T-helper 1 cell treated with Interleukin-12 subunit alpha and Interleukin-12 subunit beta and Interleukin-4 antibody, amounts not matched to agents 30 ng/mL and 1 ng/mL, for 36 hours (primary cell): ENCODE data around the gene COL23A1. TPM values are rescaled to one million over a fixed set of nuclear protein-coding genes. Genes with fewer than 3 reads are reported as not detected.

Experiments
- intact Hi-C: fragments of 100-400 bp; cut with micrococcal nuclease; formaldehyde crosslinking; loops from one replicate; pipeline ENCODE4 v1.15.1; 2024
- total RNA-seq: library from RNA; stranded (reverse); gene quantifications from 2 replicates; pipeline ENCODE4 v1.2.3, GENCODE V29; 2022

The COL23A1 gene
- total RNA-seq, 1 donor from 2014 or later, result not detected

DNA sequence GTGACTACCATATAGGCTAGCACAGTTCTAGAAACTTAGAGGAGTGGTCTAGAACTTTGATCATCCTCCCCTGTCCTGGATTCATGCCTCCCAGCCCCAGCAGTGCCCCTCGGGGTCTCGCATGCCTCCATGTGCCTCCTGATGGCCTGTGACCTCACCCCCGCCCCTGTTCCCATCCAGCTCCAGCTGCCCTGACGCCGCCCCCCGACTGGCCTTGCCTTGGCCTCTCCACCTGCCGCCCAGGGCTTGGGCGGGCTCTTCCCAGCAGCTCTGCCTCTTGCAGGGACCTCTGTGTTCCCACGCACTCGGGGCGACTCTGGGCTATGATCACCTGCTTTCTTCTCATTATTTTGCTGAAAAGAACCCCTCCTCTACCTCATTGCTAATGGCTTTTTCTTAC, 242.2 kb downstream of the COL23A1 start:
- intact Hi-C loops, result no loop called here

DNA sequence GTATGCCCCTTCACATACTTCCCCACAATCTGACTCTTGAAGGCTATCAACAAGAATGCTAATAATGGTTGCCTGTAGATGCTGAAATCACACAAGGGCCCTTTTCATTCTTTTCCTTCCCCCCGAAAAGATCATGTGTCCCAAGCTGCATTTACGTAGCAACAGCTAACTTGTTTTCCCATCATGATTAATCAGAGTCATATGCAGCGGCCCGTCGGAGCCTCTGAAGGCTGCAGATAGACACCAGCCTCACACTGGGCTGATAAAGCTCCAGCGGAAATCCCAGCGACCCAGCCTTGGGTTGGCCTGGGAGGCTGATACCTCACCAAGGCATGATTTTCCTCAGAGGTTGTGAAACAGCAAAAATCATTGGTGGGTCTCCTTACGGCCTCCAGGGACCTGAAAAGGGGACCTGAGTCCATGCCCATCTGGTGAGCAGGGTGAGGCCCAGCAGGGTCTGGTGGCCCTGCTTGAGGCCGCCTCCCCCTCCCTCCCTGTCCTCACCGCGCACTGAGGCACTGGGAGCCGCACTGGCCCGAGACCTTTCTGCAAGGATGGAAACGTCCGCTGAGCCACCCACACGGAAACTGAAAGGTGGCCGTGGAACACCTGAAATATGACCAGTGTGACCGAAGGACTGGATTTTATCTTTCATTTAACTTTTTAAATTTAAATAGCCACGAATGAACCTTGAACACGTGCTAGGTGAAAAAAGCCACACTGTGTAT, 243.4 kb downstream of the COL23A1 start:
- intact Hi-C loops, result no loop called here

DNA sequence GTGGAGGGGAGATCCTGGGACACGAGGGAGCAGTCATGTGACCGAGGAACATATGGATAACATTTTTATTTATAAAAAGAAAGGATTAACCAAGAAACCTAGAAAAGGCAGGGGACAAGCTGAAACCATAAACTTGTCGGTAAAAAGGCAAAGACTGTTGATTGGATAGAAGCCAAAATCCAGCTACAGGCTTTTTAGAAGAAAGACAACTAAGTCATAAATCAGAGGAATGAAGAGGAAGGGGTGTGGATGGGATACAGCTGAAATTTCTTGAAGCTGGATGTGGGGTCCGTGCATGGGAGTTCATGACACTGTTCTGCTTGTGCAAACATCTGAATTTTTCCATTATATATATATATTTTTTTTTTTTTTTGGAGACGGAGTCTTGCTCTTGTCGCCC, 246.9 kb downstream of the COL23A1 start:
- intact Hi-C loops, result no loop called here

DNA sequence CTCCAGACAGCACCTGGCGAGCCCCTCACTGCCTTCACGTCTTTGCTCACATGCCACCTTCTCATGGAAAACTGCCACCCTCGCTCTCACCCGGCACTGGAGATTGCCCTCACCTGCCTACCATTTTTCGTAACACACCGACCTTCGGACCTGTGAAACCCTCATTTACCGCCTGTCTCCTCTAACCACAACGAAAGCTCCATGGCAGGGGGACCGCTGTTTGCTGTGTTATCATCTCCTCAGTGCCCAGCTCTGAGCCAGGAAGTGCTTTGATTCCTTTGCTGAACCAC, 248.4 kb downstream of the COL23A1 start:
- intact Hi-C loops, result no loop called here

DNA sequence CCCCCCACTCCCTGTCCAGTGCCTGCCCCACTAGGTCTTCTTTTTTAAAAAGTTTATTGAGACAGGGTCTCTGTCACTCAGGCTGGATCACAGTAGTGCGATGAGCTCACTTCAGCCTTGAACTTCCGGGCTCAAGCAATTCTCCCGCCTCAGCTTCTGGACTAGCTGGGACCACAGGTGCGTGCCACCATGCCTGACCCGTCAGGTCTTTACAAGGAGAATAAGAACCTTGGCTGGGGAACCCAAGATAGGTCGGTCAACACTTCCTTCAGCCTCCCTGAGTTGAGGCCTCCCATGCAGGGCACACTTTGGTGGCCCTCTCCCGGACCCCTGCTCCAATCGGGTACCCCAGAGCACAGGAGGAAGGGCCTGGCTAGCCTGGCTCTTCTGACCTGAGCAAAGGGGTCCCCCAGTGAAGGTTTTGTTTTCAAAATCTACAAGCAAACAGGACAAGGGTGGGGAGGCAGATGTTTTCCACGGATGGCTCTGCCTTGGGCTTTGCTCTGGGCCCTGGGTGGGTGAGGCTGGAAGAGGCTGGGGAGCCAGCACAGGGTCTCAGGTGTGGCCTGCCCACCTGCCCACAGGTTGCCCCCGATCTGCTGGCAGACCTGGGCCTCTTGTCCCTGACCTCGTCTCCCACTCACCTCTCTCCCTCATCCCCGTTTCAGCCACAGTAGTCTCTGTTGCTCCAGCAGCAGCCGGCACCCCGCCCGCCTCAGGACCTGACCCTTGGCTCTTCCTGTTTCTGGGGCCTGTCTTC, 248.9 kb downstream of the COL23A1 start:
- intact Hi-C loops, result no loop called here

DNA sequence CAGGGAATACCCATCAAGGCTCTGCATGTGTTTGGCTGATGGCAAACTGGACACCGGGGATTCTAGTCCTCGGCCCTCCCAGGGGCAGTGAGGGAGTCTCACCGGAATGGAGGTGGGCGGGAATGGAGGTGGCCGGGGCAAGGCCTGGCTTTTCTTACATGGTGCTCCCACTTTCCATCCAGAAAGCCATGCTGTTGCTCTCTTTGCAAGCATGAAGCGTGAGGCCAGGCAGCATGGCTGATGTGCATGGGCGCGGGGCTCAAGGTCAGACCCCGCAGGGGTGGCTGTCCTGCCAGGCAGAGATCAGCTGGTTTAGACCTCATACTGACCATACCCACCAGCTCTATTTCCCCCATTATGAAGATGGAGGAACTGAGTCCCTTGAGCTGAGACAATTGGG, 249.6 kb downstream of the COL23A1 start:
- intact Hi-C loops, result no loop called here

DNA sequence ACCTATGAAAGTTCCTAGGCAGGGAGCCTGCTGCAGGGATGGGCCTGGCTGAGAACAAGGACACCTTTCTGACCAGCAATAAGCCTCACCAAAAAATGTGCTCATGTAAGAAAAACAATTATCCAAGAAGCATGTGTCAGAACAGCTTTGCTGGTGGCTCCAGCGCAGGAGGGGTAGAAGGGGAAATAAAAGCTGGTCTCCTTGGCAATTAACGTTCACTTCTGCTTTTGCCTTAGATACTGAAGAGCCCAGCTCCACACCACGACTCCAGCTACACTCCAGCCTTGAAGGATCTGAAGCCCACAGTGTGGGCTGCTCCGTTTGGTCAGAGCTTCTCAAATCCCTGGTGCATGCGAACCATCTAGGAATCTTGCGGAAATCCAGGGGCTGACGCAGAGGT, 250.0 kb downstream of the COL23A1 start:
- intact Hi-C loops, result no loop called here

DNA sequence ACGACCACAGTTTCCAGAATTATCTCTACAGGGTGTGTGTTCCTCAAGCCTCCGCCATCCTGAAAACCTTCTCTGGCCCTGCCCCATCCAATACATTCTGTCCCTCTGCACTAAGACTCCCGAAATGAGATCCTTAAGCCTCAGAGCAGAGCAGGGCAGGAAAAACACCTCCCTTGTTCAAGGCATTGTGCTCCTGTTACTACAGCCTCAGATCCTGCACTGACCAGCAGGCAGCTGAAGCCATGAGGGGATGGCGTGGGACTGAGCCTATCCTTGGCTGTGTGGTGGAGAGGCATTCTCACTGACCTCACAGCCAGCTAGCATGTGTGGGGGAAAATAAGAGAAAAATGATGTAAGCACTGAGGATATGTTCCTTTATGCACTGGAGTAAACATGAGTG, 250.9 kb downstream of the COL23A1 start:
- intact Hi-C loops, result no loop called here

DNA sequence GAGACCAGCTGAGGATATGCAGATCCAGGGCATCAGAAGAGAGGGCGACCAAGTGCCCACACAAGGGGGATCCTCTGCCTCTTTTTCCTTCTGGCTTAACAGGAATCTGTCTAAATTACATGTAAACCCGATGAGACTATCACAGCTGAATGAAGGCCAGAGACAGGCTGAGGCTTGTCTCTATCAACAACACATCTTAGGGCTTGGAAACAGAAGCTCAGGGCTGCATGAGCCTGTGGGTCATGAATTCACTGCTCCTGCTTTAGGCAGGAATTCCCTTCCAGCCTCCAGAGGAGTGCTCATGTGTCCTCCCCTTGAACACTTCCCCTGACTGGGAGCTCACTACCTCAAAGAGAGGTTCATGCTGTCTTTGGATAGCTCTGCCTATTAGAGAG, 251.4 kb downstream of the COL23A1 start:
- intact Hi-C loops, result no loop called here

DNA sequence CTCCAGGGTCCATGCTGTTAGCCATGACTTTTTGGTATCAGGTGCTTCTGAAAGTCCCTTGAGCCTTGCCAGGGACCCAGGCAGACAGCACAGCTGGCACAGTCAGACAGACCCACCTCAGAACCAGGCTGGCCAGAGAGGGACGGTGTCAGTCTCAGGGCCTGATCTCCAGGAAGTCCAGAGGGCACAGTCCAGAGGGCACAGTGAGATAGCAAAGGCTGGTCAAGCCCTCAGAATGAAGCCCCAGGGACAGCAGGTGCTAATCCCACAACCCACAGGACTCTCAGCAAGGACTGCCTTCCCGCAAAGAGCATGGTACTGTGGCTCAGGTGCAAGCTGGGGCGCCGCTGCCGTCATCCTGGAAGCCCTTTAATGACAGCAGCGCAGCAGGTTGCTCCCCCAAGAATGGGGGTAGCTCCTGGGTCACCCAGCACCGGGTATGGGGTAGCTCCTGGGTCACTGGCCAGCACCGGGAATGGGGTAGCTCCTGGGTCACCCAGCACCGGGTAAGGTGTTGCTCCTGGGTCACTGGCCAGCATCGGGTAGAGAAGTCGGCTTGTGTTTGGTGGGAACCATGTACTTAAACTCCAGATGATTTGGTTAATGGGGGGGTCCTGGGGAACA, 252.0 kb downstream of the COL23A1 start:
- intact Hi-C loops, result no loop called here

DNA sequence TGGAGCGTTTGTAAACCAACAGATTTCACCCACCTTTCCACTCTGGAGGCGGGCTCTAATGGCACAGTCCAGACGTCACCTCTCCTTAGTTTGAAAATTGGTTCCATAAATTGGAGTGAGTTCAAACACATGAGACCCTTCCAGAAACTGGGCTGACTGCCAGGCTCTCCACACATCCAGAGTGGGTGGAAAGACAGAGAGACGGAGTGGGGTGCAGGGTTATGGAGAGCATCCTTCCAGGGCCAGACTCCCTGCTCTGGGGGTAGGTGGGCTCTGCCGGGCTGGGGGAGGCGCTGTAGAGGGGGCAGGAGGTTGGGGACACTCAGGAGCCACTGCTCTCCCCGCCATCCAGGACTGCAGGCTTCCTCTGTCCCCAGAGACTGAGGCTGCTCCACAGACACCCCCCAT, 252.9 kb downstream of the COL23A1 start:
- intact Hi-C loops, result no loop called here

DNA sequence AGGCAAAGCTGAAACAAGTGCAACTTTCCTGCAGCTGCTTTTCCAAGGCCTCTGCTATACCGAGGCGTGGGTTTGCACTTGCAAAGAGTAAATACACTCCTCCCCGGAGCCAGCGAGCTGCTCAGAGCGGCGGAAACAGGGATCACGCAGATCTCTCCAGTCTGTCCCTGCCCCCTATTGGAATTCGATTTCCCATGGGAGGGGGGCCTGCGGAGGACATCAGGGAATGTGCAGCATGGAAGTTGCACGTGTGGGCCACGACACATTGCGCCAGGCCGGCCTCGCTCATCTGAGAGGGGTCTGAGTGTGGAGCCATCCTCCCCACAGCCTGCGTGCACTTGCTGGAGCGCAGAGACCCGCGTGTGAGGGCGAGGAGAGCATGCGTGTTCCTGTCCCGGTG, 253.3 kb downstream of the COL23A1 start:
- intact Hi-C loops, result no loop called here

DNA sequence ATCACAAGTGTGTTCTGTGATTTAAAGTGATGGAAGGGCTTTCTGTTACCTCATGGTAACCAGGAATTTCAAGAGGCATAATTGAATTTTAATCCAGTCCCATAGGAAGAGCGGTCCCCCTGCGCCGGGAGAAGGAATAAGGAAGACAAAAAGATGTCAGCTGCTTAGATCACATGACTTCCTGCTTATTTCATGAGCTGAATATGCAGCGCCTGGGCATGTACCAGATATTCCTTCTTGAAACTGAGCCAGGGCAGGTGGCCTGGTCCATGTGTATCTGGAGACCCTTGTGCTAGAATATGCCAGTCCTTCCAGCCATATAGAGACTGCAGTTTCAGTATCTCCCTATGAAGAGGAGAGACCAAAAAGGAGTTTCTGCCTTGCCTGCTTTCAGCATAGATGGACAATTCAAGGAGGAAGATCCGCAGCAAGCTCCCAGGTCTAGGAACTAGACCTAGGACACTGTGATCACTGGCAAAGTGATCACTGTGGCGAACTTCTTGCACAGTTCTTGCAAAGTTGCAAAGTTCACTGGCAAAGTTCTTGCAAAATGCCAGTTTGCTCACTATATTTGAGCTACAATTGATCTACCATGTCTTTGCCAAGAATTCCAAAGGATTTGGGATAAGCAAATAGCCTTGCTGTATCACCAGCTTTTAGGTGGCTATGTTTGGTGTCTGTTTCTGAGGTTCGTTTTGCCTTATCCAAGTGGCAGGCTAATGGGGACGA, 254.7 kb downstream of the COL23A1 start:
- intact Hi-C loops, result no loop called here

DNA sequence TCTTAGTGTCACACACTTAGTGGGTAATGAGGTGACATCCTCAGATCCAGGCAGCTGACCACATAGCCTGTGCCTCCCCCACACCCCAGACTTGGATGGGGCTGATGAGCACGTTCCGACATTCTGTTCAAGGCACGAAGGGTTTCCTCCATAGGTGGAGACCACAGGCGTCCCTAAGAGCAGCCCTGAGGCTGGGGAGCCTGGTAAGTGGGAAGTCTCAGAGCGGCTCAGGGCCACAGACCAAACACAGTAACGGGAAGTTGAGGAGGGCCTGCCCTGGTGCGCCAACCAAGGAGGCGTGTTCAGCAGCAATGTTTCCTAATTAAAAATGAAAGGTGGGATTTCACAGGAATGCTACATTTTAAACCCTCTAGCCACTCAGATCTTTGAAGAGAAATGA, 255.3 kb downstream of the COL23A1 start:
- intact Hi-C loops, result no loop called here

DNA sequence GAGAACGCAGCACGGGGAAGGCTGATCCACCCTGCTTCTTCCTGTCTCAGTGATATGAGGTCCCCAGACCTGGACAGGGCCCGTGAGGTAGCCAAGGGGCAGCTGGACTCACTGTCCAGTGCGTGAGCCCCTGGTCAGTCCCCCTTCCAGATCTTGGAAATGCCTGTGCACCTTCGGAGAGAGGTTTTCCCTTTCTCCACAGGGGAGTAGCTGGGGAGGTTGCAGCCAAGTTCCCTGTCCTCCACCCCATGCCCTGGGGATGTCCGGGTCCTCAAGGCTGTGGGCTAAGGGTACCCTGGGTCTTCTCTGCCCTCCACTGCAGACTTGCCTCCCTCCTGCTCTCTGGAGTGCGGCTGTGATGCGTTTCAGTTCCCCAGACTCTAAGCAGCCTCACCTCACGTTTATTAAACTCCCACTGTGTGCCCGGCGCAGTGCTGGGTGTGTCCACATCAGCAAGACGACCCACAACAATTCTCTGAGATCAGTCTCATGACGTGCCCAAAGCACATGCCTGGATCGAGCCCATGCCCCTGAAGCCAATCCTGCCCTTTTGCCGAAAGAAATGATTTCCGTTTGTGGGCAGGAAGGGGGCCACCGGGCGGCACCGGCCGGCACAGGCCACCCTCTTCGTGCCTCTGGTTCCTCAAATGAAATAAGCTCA, 256.2 kb downstream of the COL23A1 start:
- intact Hi-C loops, result no loop called here

DNA sequence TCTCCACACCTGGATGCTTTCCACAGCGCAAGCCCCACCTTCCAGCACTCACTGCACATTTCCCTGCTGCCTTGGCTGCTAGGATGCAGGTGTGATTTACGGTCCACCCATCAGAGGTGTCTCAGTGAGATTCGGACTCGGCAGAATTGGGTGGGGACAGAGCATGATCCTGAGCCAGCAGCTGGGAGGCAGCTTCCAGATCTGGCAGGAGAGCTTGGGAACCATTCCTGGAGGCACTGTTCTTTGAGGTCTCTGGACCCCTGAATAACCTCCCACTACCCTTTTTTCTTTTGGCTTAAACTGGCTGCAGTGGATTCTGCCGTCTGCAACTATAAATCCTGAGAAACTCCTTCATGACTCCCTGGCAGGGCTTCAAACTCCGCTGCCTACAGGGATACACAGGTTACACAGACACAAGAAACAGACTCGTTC, 258.0 kb downstream of the COL23A1 start:
- intact Hi-C loops, result no loop called here

DNA sequence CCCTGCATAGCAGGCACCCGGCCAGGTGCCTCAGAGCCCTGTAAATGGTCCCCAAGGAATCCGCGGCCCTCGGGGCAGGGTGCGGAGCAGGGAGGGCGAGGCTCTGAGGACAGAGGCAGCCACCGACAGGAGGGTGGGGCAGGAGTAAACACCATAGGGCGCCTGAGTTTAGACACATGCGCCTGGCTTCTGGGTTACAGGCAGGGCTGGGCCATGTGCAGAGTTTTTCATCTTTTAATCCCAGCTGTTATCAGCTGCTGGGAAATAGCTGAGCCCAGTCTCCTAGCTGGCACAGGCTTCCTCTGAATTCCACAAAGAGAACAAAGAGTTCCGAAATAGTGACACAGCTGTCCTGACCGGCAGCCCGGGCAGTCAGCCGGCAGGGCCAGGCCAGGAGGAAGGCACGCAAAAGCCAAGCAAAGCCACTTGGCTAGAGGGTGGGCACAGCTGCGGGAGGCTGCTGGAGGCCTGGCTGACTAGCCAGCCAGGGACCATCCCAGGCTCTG, 258.6 kb downstream of the COL23A1 start:
- intact Hi-C loops, result no loop called here

DNA sequence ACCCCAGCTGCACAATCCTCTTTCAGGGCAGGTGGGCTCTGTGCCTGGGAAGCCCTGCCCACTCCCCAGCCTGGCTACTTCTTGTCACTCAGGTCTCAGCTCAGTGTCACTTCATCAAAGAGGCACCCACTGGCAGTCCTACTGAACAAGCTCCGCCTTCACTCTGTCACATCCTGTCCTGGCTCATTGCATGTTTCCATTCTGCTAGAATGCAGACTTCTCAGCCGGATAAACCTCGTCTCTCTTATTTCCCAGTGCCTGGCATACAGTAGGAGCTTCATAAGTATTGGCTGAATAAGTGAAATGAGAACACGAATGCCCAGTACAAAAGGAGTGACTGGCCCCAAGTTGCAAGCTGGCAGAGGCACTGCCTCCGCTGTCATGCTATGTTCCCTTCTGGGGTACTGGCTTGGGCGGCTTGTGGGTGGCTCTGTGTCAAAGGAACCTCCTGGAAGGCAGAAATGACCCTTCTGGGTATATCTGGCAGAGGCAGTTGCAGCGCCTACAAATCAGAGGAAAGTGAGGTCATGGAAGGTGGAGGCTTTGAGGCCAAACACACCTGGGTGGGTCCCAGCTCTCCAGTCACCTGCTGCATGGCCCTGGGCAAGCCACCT, 259.3 kb downstream of the COL23A1 start:
- intact Hi-C loops, result no loop called here

DNA sequence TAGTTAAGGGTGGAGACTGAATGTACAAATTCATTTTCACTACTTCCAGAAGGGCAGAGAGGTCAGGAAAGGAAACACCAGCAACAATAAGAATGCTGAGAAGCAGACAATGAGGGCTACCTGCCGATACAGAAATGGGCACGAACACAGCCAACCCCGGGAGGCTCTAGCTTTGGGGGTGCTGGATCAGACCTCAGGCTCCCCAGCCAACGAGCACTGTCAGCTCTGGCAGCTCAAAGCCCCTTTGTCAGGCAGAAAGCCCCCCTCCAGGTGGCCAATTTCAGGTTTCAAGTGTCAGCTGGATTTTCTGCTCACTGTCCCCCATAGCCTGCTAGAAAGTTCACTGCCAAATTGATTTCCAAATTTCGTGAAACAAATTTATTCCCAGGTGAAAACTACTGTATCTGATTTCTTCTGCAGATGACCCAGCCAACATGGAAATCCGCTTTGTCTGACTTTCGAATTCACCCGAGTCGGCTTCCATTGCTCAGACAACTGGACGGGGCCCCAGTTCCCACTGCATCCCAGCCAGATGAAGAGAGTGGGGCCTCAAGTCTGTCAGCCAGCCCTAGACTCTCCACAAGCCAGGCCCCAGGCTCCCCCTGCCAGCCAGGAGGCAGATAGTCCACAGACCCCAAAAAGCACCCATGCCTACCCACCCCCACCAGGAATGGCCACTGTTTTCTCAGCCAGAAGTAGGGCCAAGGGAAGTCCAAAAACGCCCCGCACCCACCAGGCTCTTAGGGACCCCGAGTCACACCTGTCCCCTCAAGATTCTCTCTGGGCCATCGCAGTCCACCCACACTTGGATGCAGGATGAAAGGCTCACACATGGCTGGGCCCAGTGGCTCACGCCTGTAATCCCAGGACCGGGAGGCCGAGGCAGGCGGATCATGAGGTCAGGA, 261.1 kb downstream of the COL23A1 start:
- intact Hi-C loops, result no loop called here
